HG03060 (cell line): ENCODE measurements around the gene PRSS12.
"Not testable (repeated sequence)": the region's sequence is repeated elsewhere in the genome, so short reads cannot be mapped to it uniquely, and the experiment has no call there.

Experiments
- ATAC-seq: cut with Tn5 transposase; IDR thresholded peaks from one replicate; pipeline ENCODE4 v1.9.1; 2021; ENCODE audit warnings: low read depth, moderate number of reproducible peaks; ENCODE audit not compliant: unreplicated experiment

The PRSS12 gene

GRCh38 chr4:118279920-118280432 lies 72.8 kb downstream of the PRSS12 start:
- ATAC-seq = no peak

DNA sequence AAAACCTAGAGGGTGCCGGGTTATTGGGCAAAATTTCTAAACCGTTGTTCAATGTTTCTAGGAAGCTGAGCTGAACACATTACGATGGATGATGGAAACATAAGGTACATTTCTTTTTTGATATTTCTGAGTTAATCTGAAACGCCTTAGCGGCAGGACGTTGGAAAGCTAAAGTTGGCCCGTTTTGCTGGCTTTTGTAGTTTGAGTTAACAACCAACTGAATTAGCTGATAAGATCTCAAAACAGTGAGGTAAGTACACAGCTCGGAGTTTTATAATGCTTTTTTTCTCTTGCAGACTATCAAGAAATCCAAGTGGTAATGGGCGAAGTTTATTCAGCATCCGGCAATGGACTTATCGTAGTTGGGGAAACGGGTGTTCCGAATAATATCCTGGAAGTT lies 73.5 kb downstream of the PRSS12 start:
- no peak for ATAC-seq

- peak; percentile 69 for ATAC-seq
These were observed 74.1 kb downstream of the PRSS12 start for GRCh38 chr4:118278473-118279274.

GRCh38 chr4:118277243-118277642 lies 75.6 kb downstream of the PRSS12 start:
- ATAC-seq = no peak

DNA sequence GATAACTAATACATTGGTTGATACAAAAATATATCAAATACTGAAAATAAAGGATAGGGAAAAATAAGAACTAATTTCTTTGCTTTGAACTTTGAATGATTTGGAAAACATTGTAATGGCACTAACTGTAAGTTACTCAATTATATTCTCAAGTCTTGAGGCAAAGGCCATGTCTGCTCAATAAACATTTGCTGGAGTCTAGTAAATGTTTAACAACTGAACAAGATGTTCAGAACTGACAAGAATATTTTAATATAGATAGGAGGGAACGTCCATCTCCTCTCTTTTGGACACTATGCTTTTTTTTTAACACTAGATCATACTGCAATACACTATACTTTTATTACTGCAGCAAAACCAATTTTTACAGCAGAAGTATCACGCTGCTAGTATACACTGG lies 76.2 kb downstream of the PRSS12 start:
- ATAC-seq = no peak

DNA sequence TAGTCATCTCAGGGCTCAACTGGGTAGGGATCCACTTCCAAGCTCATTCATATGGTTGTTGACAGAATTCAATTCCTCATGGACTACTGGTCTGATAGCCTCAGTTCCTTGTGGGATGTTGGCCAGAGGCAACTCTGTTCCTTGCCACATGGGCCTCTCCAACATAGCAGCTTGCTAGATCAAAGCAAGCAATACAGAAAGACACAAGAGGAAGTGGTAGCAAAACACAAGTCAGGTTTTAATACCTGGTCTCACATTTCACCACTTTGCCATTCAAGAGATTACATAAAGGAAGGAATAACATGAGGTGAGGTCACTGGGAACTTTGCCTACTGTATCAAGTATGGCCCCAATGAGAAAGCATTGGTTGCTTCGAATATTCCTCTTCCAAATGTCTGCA lies 79.2 kb downstream of the PRSS12 start:
- ATAC-seq = no peak

- no peak for ATAC-seq
These were observed 81.0 kb downstream of the PRSS12 start for GRCh38 chr4:118271788-118272187.

GRCh38 chr4:118270492-118270891 lies 82.3 kb downstream of the PRSS12 start:
- peak; percentile 57 for ATAC-seq

- ATAC-seq = no peak
These were observed 84.0 kb downstream of the PRSS12 start for GRCh38 chr4:118268780-118269179.

DNA sequence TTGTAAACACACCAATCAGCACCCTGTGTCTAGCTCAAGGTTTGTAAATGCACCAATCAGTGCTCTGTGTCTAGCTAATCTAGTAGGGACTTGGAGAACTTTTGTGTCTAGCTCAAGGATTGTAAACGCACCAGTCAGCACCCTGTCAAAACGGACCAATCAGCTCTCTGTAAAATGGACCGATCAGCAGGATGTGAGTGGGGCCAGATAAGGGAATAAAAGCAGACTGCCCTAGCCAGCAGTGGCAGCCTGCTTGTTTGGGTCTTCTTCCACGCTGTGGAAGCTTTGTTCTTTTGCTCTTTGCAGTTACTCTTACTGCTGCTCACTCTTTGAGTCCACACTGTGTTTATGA lies 86.7 kb downstream of the PRSS12 start:
- ATAC-seq = not testable (repeated sequence)

DNA sequence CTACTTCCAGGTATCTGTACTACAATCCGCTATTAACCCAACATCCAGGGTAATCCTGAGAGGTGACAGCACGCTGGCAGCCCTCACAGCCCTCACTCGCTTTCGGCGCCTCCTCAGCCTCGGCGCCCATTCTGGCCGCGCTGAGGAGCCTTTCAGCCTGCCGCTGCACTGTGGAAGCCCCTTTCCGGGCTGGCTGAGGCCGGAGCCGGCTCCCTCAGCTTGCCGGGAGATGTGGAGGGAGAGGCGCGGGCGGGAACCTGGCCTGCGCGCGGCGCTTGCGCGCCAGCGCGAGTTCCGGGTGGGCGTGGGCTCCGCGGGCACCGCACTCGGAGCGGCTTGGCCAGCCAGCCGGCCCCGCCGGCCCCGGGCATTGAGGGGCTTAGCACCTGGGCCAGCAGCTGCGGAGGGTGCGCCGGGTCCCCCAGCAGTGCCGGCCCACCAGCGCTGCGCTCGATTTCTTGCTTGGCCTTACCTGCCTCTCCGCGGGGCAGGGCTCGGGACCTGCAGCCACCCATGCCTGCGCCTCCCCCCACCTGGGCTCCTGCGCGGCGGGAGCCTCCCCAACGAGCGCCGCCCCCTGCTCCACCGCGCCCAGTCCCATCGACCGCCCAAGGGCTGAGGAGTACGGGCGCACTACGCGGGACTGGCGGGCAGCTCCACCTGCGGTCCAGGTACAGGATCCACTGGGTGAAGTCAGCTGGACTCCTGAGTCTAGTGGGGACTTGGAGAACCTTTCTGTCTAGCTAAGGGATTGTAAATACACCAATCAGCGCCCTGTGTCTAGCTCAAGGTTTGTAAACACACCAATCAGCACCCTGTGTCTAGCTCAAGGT lies 87.3 kb downstream of the PRSS12 start:
- no peak for ATAC-seq

GRCh38 chr4:118264096-118264495 lies 88.7 kb downstream of the PRSS12 start:
- no peak for ATAC-seq

- no peak for ATAC-seq
These were observed 92.5 kb downstream of the PRSS12 start for GRCh38 chr4:118260309-118260708.

- no peak for ATAC-seq
These were observed 93.7 kb downstream of the PRSS12 start for GRCh38 chr4:118259111-118259510.

- no peak for ATAC-seq
These were observed 98.4 kb downstream of the PRSS12 start for GRCh38 chr4:118254368-118254767.

DNA sequence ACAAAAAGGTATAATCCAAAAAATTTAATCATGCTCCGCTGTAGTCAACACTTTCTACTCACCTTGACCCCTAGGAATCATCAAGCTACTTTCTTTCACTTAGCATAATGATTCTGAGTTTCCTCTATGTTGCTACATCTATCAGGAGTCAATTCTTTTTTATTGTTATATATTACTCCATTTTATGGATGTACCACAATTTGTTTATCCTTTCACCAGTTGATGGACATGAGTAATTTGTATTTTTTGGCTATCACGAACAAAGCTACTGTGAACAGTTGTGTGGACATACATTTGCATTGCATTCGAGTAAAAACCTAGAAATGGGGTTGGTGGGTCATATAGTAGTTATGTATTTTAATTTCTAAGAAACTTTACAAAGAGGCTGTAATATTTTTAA lies 102.9 kb downstream of the PRSS12 start:
- no peak for ATAC-seq

GRCh38 chr4:118237531-118237930 lies 115.3 kb downstream of the PRSS12 start:
- ATAC-seq = no peak

- no peak for ATAC-seq
These were observed 117.2 kb downstream of the PRSS12 start for GRCh38 chr4:118235566-118236120.
